ENCODE measurements around the gene CLCN2.

The CLCN2 gene

DNA sequence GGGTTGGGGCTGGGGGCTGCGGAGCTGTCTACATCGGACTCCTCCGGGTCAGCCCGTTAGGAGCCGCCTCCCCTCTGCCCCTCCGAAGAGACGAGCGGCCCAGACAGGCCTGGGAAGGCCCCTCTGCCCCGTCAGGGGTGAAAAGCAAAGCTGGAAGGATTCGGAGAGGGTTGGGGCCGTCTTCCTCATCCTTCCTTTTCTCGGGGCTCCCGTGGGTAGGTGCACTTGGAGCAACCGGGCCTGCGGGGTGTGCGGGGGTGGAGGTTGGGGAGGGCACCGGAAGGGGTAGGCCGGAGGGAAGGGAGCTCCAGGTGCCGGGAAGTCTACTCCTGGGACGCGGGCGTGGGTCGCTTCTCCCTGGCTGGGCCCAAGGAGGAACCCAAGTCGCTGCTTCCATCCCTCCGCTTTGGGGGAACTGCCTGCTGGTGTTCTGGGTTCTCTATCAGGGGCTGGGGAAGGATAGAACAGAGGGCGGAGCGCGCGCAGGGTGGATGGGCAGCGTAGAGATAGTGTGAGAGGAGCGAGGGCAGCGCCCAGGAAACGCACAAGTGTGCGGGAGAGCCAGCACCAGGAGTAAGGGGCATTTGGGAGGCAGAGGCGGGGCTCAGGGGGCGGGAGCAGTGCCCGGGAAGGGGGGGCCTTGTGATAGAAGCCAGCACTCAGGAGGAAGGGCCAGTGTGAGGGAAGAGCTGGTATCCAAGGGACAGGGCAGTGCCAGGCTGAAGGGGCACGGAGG lies 695 bp upstream of the CLCN2 start:
- DNase-seq (ENCODE audit: insufficient read length, low spot score) (no peak), FAIRE-seq (no peak)

DNA sequence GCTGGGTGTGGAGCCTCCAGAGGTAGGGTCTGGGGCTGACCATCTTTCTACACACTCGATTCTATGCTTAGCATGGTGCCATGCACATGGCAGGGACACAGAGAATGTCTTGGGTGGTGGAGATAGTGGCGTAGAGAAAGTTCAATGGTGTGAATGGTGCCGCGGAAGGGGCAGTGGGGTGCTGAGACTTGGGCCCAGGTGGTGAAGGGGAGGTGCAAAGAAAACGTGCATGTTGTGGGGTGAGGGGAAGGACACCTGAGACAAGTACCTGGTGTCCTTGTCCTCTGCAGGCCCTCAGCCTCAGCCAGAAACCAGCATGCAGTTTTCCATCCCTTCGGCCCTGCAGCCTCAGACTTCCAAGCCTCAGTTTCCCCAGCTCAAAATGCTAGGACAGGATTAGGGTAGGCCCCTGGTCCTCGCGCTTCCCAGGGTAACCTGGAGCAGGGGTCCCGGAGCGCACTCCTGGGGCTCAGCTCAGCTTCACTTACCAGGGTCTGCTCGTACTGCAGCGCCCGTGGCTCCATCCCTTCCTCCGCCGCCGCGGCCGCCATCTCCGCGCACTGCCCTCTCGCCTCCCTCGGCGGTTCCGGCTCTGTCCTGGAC lies 375 bp downstream of the CLCN2 start:
- DNase-seq (ENCODE audit: insufficient read length, low spot score) (no peak), FAIRE-seq (no peak)

DNA sequence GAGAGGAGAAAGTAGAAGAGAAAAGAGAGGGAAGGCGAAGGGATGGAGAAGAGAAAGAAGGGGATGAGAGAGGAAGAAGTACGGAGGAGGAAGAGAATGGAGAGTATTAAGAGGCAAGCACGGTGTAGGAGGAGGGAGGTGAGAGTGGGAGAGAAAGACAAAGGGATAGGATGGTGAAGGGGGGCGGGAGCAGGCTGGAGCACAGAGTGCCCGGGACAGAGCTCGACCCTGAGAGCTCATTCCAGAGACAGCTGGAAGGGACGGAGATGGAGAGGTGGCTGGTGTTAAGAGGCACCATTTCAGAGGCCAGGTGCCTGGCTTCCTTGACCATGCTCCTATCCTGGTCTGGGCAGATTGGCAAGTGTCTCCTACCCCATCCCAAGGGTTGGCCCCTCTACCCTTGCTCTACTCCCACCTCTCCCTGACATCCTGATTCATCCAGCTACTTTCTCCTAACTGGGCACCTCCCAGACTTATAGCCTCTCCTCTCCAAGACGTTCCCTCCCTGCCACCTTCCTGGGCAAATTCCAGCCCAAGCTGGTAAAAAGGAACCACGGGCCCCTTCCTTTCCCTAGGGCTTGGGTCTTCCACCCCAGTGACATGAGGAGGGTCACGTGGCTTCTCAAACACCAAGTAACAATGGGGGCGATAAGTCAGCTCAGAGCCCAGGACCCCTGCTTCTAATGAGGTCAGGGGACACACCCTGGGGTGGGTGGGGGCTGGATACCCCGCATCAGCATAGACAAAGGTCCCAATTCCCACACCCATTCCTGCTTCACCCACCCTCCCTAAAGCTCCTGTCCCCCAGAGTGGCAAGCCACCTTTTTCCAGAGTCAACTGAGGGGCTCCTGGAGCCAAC lies 1.1 kb downstream of the CLCN2 start:
- FAIRE-seq: no peak
- no peak for DNase-seq (ENCODE audit: insufficient read length, low spot score)

DNA sequence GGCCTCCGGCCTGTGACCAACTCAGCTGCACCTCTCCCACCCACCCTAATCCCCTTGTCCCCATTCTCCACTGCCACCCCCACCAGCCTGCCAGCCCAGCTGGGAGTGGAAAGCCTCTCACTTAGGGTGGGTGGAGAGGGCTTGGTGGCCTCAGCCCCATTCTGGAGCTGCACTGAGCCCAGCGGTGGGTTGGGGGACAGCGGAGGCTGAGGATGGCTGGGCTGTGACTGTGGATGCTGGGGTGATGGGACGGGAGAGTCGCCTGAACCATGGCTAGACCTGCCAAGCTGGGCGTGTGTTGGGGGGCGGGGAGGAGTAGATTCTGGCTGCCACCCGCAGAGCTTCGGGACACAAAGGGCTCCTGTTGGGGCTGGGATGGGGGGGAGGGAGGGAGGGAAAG lies 1.8 kb downstream of the CLCN2 start:
- FAIRE-seq: no peak
- DNase-seq (ENCODE audit: insufficient read length, low spot score): no peak

DNA sequence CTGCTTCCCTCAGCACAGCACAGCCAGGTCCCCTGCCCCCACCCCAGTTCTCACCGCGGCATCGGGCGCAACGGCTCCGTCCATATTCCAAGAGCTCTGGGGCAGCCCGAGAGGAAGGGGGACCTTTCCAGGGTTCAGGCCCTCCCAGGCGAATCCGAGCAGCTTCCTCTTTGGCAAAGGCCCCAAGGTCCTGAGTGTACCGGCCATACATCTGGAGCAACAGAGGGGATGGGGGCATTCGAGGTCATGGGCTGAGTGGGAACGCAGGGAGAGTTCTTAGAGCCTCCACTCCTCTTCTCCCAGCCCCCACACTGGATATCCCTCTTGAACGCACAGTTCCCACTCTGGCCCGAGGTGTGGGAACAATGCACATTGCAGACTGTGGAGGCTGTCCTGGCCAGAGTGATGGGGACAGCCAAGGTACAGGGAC lies 2.5 kb downstream of the CLCN2 start:
- DNase-seq (ENCODE audit: insufficient read length, low spot score) (no peak), FAIRE-seq (no peak)

DNA sequence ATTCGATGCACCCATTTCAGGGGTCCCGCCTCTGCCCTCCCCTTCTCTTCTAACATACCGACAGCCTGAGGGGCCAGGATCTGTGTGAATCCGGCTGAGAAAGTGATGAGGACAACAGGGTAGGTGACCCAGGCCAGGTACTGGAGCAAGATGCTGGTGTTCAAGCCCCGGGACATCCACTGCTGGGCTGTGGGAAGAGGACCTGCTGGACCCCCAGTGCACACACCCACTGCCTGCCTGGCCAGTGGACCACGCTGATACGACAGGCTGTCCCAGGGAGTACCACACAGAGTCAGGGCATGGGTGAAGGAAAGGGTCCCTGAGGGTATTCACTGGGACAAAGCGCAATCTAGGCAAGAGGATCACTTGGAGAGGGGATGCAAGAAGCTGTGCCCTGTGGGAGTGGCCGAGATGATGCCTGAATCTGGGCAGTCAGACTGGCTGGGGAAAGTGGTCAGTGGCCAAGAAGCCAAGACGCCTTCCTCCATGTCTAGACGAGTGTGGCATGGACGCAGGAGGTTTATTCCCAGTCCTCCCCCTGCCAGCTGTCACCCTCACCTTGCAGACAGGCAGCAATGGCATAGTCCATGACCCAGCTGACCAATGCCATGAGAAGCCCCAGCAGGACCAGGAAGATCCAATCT lies 3.2 kb downstream of the CLCN2 start:
- FAIRE-seq (no peak), DNase-seq (ENCODE audit: insufficient read length, low spot score) (no peak)

DNA sequence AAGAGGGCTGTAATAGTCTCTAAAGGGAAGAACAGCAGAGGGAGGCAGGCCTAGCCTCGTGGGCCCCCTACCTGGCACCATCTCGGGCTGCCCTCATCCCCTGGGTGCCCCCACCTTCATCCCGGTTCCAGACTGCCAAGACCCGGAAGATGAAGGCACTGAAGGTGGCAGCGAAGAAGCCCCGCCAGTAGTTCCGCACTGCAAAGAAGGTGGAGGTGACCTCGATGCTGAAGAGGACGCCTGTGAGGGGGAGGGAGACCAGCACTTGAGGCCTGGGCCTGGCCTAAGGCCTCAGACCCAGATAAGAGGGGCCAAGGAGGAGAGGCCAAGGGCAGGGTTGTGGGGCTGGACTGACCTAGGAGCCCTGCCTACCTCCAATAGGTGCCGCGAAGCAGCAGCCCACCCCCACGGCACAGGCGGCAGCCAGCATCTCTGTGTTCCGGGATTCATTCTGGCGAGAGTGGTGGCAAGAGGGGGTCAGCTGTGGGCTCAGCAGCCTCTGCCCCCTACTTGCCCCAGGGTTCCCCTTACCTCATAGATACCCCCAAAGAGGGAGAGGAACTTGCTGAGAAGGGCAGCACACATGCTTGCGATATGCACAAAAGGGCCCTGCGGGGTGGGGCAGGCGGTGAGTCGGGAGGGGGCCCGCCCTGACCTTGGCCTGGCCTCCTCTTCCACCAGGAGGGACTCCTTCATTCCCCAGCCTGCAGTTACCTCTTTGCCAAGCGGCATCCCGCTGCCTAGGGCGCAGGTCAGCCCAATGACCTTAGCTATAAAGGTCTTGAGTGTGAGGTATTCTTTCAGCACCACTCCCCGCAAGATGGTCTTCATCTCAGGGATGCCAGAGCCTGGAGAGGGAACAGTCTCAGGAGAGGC lies 3.9 kb downstream of the CLCN2 start:
- no peak for FAIRE-seq
- no peak for DNase-seq (ENCODE audit: insufficient read length, low spot score)

DNA sequence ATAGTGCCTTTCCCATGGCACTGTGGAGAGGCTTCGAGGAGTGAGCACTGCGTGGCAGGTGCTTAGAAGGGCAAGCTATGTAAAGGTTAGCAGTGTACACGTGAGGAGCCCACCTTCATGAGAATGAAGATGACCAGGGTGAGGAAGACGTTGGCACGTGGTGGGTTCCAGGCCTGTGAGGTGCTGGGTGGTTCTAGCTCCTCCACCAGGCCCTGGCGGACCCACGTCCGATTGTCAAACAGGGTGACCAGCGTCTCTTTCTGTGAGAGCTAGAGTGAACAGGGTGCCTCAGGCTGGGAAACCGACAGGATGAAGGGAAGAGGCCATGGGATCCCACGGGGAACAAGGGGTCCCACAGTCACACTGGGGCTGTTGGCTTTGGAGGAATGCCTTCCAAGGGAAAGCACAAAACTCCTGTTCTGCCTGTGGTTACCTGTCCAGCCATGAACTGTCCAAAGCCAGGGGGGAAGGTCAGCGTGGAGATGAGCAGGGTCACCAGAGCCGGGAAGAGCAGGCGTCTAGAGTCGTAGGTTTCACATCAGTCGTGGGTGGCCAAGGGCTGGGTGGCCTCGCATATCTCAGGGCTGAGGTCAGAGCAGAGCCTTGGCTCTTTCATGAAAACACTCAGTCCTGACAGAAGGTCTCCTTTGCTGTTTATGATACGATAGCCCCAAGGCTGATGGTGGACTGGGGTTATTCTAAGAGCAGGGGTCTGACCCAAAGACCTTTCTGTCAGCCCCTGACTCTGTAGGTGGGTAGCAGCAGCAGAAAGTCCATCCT lies 6.0 kb downstream of the CLCN2 start:
- FAIRE-seq: no peak
- no peak for DNase-seq (ENCODE audit: insufficient read length, low spot score)

DNA sequence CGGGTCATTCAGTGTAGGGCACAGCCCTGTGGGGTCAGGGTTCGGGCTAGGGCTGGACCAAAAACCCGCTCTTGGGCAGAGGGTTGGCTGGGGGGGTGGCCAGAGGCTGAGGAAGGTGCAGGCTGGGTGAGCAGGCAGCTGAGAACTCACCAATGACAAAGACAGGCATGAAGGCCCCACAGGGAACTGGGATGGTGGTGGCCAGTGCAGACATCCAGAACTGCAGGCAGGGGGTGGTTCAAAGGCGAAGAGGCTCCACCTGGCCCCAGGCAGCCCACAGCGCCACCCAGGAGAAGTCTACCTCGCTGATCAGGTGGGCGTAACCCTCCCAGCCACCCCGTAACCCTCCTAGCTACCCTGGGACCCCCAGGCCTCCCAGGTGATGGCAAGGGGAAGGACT lies 6.7 kb downstream of the CLCN2 start:
- no peak for FAIRE-seq
- DNase-seq (ENCODE audit: insufficient read length, low spot score): no peak

DNA sequence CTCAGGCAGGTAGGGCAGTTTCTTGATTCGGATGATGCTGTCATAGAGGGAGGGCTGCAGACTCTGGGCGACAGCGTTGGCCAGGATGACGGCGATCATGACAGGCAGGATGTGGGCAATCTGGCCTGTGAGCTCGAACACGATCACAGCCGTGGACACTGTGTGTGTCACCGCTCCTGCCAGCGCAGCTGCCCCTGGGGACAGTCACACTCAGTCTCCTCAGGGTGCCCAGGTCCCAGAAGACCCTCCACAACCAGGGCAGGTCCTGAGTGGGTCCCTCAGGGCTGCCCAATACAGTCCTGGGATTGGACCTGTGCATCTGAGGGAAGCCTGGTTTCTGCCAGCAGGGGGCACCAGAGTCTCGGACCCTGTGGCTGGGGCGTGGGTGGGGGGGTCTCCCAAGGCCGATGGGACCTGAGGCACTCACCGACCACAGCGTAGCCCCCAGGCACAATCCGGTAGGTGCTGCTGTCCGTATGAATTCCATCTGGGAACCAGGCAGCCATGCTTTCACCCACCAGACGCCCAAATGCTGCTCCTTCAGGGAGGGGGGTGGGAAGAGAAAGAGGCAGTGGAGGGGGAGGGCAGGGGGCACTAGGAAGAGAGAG lies 7.2 kb downstream of the CLCN2 start:
- DNase-seq (ENCODE audit: insufficient read length, low spot score): no peak
- peak; percentile 70 for FAIRE-seq

DNA sequence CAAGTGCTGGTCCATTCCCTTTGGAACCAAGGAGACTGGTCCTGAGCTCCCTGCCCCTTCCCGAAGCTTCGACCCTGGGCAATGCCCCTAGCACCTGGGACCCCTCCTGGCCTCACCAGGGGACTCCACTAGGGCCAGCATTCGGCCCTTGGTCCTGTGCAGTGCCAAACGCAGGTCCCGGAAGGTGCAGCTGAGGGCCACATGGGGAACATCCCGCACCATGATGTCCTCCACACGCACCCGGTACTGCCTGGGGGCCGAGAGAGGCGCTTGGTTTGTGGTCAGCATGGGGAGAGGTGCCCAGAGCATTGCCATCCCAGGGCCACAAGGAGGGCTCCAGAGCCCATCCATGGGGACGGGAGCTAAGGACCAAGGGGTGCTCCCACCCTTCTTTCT lies 7.9 kb downstream of the CLCN2 start:
- FAIRE-seq (no peak), DNase-seq (ENCODE audit: insufficient read length, low spot score) (no peak)

DNA sequence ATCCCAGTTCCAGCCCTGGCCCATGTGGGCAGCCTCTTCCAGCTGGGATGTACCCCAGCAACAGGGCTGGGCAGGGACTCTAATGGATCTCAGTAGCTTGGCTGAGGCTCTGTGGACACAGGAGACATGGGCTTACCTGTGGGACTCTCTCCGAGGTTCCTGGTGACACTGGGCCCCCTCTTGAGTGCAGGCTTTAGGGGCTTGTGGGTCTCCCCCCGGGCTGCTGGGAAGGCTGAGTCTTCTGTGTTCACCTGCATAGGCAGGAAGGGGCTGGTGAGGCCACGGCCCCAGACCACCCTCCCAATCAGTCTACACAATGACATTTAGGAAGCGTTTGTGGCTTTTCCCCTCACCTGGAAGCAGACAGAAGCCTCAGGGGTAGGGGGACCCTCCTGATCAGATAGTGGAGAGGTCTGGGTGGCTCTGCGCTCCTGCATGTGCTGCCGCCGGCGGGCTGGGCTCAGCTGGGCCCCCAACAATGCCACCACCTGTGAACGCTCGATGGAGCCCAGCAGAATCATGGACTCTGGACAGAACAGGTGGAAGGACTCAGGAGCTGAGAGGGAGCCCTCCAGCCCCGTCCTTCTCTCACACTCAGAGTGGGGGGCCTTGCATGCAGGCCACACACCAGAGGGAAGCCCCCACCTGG lies 8.4 kb downstream of the CLCN2 start:
- FAIRE-seq: no peak
- no peak for DNase-seq (ENCODE audit: insufficient read length, low spot score)

DNA sequence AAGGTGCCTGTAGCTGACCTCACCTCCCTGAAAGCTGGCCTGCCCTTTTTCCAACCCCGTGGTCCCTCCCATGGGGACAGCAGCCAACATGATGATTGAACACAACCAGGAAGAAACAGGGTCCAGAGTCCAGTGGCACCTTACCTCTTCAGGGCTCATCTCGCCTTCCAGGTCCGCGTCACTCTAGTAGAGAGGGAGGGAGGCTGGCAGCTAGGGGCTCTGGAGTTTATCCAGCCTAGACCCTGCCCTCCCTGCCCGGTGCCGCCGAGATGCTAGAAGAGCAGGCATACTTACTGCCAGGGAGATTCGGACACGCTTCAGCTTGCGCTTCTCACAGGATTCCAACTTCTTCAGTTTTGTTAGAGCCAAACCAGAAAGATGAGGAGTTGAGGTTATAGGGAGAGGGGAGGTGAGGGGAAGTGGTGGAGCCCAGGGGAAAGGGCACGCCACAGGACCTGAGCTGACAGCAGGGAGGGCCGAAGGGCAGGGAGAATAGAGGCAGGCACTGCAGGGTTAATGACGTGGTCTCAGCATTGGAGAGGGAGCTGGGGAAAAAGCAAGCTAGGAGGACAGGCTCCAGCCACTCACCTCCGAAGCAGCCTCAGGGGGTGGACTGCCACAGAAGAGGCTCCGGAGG lies 9.1 kb downstream of the CLCN2 start:
- FAIRE-seq (no peak), DNase-seq (ENCODE audit: insufficient read length, low spot score) (no peak)

DNA sequence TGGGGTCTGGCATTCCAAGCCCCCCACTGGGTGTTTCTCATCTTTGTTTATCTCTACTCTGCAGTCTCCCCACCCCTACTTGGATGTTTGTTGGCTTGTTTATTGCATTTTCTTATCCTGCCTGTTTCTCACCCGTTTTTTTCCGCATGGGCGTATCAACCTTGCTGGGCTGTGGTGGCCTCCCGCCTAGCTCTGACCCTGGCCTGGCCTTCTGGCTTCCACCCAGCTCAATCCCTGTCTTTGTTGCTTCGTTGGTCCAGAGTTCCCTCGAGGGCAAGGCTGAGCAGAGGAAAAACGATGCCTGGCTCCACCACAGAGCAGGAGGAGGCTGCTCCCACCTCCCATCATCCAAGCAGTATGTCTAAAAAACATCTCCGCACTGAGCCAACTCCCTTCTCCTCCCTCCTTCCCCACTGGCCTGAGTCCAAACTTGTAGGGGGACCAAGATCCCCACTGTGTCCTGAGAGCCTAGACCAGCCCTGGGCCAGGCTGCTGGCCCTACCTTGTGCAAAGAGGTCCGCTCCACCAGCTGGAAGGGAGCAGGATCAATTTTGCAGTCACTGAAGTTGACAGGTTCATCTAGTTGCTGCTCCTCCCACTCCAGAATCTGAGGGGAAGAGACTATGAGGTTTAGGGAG lies 9.8 kb downstream of the CLCN2 start:
- DNase-seq (ENCODE audit: insufficient read length, low spot score) (no peak), FAIRE-seq (no peak)

DNA sequence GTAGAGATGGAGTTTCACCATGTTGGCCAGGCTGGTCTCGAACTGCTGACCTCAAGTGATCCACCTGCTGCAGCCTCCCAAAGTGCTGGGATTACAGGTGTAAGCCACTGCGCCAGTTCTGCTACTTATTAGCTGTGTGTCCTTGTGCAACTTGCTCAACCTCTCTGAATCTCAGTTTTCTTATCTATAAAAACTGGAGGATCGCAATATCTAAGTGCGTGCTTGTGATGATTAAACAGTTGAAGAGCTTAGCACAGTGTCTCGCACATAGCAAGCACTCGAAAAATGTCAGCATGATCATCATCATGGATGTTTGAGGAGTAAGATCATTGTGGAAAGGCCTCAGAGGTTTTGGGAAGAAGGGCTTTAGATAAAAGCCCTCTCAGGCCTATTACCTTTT lies 10.8 kb downstream of the CLCN2 start:
- DNase-seq (ENCODE audit: insufficient read length, low spot score): no peak
- no peak for FAIRE-seq

DNA sequence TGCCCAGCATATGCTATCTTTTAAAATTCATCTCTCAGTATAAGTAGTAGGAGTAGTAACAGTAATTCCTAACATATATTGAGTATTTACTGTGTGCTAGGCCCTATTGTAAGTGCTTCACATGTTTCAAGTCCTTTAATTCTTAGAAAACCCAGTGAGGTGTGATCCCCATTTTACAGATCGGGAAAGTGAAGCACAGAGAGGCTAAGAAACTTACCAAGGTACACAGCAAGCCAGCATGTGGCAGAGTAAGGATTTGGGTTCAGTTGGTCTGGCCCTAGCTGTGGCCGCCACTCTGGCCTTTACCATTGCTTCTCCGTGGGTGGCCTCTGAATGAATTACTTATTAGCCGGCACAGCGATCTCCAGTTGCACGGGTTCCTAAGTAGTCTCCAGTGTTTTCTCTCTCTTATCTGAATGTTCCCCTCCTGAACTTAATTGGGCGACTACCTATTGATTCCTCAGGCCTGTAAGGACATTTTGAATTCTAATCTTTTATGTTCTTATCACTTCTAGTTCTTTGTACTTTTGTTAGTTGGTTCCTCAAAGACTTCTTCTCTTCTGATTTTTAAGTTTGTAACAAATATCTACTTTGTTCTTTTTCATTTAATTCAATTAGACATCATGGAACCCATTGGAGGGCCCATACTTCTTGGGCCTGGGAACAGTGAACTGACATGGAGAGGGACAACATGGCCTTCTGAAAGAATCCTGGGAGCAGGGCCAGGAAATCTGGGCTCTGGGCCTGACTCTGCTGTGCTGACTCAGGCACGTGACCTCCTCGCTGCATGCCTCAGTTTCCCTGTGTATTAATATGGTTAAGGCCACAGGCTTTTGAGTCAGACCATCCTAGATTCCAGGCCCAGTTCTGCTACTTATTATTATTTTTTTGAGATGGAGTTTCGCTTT lies 11.6 kb downstream of the CLCN2 start:
- DNase-seq (ENCODE audit: insufficient read length, low spot score): no peak
- no peak for FAIRE-seq

DNA sequence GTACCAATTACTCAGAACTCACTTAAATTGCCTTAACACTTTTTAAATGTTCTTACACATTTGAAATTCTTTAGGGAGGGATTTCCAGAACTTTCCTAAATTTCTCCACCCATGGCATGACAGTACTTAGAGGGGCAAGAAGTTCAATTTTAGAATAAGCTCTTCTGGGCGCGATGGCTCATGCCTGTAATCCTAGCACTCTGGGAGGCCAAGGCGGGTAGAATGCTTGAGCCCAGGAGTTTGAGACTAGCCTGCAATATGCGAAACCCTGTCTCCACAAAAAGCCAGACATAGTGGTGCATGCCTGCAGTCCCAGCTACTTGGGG lies 13.4 kb downstream of the CLCN2 start:
- no peak for DNase-seq (ENCODE audit: insufficient read length, low spot score)

More for the DNA sequence above, 13.4 kb downstream of the CLCN2 start:
- FAIRE-seq: no peak

All from GM19239 (cell line).